ENCODE results near the gene ZFAND3.

DNA sequence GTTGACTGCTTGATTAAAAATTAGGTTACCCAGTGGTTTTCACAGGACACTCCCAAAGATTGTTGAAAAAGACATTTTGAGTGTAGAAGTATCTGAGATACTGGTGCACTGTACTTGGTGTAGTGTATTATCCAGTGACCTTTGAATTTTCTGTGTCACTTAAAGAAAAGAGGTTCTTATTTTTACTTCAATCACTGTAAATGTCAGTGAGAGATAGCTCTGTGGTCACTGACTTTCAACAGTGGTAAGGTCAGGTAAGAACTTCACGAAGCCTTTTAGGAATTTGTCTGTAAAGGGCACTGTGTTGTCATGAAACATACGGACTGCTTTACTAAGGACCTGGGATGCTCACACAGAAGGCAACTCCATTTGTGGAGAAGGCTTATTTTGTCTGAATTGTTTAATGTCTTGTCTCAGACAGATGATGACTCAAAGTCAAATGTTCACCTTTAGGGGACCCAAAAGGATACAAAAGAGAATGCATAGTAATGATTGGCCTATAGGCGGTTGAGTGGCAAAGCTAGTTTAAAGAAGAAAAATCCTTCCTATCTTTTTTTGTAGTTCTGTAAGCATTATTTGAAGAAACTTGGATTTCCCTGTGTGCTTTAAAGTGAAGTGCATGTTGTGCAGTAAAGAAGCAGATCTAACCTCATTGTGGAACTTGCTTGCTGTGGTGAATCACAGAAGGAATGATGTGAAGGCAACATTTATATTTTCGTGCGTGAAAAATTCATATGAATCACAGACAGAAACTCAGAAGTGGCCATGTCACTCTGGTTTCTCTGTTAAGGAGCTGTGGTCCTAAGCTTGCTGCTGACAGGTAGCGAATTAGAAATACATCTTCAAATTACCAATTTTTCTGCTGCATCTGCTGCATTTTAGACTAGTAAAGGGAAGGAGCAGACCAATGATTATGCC lies 47.3 kb downstream of the ZFAND3 start:
- TF ChIP-seq, protein P1, sequence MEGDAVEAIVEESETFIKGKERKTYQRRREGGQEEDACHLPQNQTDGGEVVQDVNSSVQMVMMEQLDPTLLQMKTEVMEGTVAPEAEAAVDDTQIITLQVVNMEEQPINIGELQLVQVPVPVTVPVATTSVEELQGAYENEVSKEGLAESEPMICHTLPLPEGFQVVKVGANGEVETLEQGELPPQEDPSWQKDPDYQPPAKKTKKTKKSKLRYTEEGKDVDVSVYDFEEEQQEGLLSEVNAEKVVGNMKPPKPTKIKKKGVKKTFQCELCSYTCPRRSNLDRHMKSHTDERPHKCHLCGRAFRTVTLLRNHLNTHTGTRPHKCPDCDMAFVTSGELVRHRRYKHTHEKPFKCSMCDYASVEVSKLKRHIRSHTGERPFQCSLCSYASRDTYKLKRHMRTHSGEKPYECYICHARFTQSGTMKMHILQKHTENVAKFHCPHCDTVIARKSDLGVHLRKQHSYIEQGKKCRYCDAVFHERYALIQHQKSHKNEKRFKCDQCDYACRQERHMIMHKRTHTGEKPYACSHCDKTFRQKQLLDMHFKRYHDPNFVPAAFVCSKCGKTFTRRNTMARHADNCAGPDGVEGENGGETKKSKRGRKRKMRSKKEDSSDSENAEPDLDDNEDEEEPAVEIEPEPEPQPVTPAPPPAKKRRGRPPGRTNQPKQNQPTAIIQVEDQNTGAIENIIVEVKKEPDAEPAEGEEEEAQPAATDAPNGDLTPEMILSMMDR (IDR thresholded peaks at IDR 0.05) = no peak
- no peak for TF ChIP-seq POLR2A (IDR thresholded peaks at IDR 0.05)

Data from testis (tissue), 2 donors.